ENCODE data around the gene PIP5K1C. TPM values are rescaled to one million over a fixed set of nuclear protein-coding genes. Genes with fewer than 3 reads are reported as not detected.

PIP5K1C gene
- total and polyA plus RNA-seq, 10 of the 15 experiments (the other 5 are each of a cell fraction or from before 2014, with no cell fraction given), result 0.39 to 19.6 (median 5.3) TPM

DNA sequence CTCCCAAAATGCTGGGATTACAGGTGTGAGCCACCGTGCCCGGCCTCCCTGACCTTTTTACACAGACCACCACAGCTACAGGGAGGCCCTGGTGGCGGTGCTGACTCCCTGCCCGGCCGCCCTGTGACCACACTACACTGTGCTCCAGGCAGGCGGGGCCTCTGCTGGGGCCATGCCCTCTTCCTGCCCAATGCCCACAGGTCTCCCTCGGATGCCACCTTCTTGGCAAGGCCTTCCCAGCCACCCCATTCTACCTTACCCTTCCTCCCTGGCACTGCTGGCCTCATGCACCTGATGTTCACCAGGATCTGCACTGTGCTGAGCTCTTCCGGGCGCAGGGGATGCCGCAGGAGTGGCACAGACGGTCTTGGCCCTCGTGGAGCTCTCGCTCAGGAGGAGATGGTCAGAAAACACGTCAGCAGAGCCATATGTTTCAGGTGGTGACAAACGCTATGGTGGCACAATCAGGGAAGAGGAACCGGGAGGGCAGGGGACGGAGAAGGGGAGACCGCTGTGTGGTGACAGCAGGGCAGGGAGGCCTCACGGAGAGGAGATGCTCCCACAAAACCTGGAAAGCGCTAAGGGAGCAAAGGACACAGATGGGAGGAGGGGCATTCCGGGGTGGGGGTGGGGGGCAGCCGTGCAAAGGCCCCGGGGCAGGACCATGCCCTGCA, 4.1 kb downstream of the PIP5K1C start (continued):
- TF ChIP-seq POU2F2 (IDR thresholded peaks at IDR 0.05; ENCODE audit: borderline replicate concordance, low read depth, low read length) (no peak), POLR2AphosphoS5 (IDR thresholded peaks at IDR 0.05; ENCODE audit: low read length) (no peak), NFYB (IDR thresholded peaks at IDR 0.05; ENCODE audit: insufficient read depth, low read depth, low read length) (no peak), SMAD5 (IDR thresholded peaks at IDR 0.05; ENCODE audit: low read depth) (no peak), RB1 (IDR thresholded peaks at IDR 0.05; ENCODE audit: borderline replicate concordance) (no peak), CBFB (IDR thresholded peaks at IDR 0.05; ENCODE audit: low read depth) (no peak), FOXM1 (IDR thresholded peaks at IDR 0.05; ENCODE audit: low read depth, low read length) (no peak)
- TF ChIP-seq, protein P1, sequence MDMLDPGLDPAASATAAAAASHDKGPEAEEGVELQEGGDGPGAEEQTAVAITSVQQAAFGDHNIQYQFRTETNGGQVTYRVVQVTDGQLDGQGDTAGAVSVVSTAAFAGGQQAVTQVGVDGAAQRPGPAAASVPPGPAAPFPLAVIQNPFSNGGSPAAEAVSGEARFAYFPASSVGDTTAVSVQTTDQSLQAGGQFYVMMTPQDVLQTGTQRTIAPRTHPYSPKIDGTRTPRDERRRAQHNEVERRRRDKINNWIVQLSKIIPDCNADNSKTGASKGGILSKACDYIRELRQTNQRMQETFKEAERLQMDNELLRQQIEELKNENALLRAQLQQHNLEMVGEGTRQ (IDR thresholded peaks at IDR 0.05; ENCODE audit: borderline replicate concordance, low read depth, low read length), result no peak
- TF ChIP-seq, protein P2, sequence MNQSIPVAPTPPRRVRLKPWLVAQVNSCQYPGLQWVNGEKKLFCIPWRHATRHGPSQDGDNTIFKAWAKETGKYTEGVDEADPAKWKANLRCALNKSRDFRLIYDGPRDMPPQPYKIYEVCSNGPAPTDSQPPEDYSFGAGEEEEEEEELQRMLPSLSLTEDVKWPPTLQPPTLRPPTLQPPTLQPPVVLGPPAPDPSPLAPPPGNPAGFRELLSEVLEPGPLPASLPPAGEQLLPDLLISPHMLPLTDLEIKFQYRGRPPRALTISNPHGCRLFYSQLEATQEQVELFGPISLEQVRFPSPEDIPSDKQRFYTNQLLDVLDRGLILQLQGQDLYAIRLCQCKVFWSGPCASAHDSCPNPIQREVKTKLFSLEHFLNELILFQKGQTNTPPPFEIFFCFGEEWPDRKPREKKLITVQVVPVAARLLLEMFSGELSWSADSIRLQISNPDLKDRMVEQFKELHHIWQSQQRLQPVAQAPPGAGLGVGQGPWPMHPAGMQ (IDR thresholded peaks at IDR 0.05; ENCODE audit: borderline replicate concordance), result no peak
- TF ChIP-seq, protein P3, sequence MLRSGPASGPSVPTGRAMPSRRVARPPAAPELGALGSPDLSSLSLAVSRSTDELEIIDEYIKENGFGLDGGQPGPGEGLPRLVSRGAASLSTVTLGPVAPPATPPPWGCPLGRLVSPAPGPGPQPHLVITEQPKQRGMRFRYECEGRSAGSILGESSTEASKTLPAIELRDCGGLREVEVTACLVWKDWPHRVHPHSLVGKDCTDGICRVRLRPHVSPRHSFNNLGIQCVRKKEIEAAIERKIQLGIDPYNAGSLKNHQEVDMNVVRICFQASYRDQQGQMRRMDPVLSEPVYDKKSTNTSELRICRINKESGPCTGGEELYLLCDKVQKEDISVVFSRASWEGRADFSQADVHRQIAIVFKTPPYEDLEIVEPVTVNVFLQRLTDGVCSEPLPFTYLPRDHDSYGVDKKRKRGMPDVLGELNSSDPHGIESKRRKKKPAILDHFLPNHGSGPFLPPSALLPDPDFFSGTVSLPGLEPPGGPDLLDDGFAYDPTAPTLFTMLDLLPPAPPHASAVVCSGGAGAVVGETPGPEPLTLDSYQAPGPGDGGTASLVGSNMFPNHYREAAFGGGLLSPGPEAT (IDR thresholded peaks at IDR 0.05; ENCODE audit: low read depth), result no peak
- TF ChIP-seq, protein P4, sequence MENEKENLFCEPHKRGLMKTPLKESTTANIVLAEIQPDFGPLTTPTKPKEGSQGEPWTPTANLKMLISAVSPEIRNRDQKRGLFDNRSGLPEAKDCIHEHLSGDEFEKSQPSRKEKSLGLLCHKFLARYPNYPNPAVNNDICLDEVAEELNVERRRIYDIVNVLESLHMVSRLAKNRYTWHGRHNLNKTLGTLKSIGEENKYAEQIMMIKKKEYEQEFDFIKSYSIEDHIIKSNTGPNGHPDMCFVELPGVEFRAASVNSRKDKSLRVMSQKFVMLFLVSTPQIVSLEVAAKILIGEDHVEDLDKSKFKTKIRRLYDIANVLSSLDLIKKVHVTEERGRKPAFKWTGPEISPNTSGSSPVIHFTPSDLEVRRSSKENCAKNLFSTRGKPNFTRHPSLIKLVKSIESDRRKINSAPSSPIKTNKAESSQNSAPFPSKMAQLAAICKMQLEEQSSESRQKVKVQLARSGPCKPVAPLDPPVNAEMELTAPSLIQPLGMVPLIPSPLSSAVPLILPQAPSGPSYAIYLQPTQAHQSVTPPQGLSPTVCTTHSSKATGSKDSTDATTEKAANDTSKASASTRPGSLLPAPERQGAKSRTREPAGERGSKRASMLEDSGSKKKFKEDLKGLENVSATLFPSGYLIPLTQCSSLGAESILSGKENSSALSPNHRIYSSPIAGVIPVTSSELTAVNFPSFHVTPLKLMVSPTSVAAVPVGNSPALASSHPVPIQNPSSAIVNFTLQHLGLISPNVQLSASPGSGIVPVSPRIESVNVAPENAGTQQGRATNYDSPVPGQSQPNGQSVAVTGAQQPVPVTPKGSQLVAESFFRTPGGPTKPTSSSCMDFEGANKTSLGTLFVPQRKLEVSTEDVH (IDR thresholded peaks at IDR 0.05; ENCODE audit: low read depth, partially characterized antibody), result no peak
